Neural cell (in vitro differentiated cells): ENCODE results near the gene IQGAP1. TPM values are rescaled to one million over a fixed set of nuclear protein-coding genes. Genes with fewer than 3 reads are reported as not detected.

Experiments
- H2AFZ ChIP-seq: fragments of 200-600, 300-800 bp; sonication (generic), shearing (Covaris generic); 2 replicates; pipeline ENCODE4 v1.6.0; 2014; ENCODE audit warnings: low read depth, mild to moderate bottlenecking, antibody characterized with exemption, low read length, moderate library complexity
- H3F3A ChIP-seq: fragments of 200-600 bp; shearing (Covaris generic); 2 replicates; pipeline ENCODE4 v1.6.1; 2016; ENCODE audit warnings: mild to moderate bottlenecking, moderate library complexity, mixed read lengths, antibody characterized with exemption, low read length; ENCODE audit not compliant: insufficient read depth, poor library complexity, severe bottlenecking
- H3K27ac ChIP-seq: fragments of 200-600, 300-800 bp; sonication (generic), shearing (Covaris generic); 2 replicates; pipeline ENCODE4 v1.5.1; 2014; ENCODE audit warnings: mild to moderate bottlenecking, low read length, moderate library complexity
- H3K27me3 ChIP-seq: fragments of 300-800, 200-600 bp; sonication (generic), shearing (Covaris generic); 2 replicates; pipeline ENCODE4 v1.6.0; 2014; ENCODE audit warnings: mild to moderate bottlenecking, low read depth, low read length, moderate library complexity; ENCODE audit not compliant: insufficient read depth
- H3K36me3 ChIP-seq: fragments of 300-800, 200-600 bp; sonication (generic), shearing (Covaris generic); 2 replicates; pipeline ENCODE4 v1.5.1; 2014; ENCODE audit warnings: mild to moderate bottlenecking, antibody characterized with exemption, low read length, moderate library complexity; ENCODE audit not compliant: insufficient read depth
- H3K4me2 ChIP-seq: fragments of 300-800, 200-600 bp; sonication (generic), shearing (Covaris generic); 2 replicates; pipeline ENCODE4 v1.6.0; 2014; ENCODE audit warnings: mild to moderate bottlenecking, low read length
- H3K4me3 ChIP-seq: fragments of 300-800, 200-600 bp; sonication (generic), shearing (Covaris generic); 2 replicates; pipeline ENCODE4 v1.5.1; 2014; ENCODE audit warnings: mild to moderate bottlenecking, low read length, moderate library complexity
- H3K79me2 ChIP-seq: fragments of 200-600 bp; shearing (Covaris generic); replicated peaks from 2 replicates; pipeline ENCODE4 v1.6.0; 2014; ENCODE audit warnings: mild to moderate bottlenecking, low read length, moderate library complexity; ENCODE audit not compliant: insufficient read depth
- H3K9ac ChIP-seq: fragments of 300-800, 200-600 bp; sonication (generic), shearing (Covaris generic); 2 replicates; pipeline ENCODE4 v1.6.1; 2016; ENCODE audit warnings: mild to moderate bottlenecking, low read length, mixed read lengths
- H3K9me2 ChIP-seq: fragments of 200-600 bp; shearing (Covaris generic); 2 replicates; pipeline ENCODE4 v1.6.1; 2016; ENCODE audit warnings: mild to moderate bottlenecking, low read length, mixed read lengths; ENCODE audit not compliant: insufficient read depth
- H3K9me3 ChIP-seq: fragments of 200-600, 300-800 bp; sonication (generic), shearing (Covaris generic); 2 replicates; pipeline ENCODE4 v1.6.1; 2016; ENCODE audit warnings: mild to moderate bottlenecking, mixed run types, low read length, moderate library complexity, mixed read lengths
- H4K20me1 ChIP-seq: fragments of 200-600 bp; shearing (Covaris generic); 2 replicates; pipeline ENCODE4 v1.6.1; 2016; ENCODE audit warnings: mild to moderate bottlenecking, mixed run types; ENCODE audit not compliant: insufficient read depth
- CTCF ChIP-seq: fragments of 450-650 bp; IDR thresholded peaks from 2 replicates; pipeline ENCODE4 v1.5.1; 2014; ENCODE audit warnings: antibody characterized with exemption, mild to moderate bottlenecking, moderate library complexity; ENCODE audit not compliant: poor library complexity, severe bottlenecking
- EP300 ChIP-seq: fragments of 450-650 bp; conservative IDR thresholded peaks from 2 replicates; pipeline ENCODE4 v1.6.1; 2014; ENCODE audit warnings: antibody characterized with exemption, mild to moderate bottlenecking, moderate library complexity; ENCODE audit not compliant: poor library complexity, severe bottlenecking
- EZH2 ChIP-seq: fragments of 200-600, 300-800 bp; shearing (Covaris generic), sonication (generic); IDR thresholded peaks from 2 replicates; pipeline ENCODE4 v1.6.1; 2014; ENCODE audit warnings: antibody characterized with exemption, low read length, borderline replicate concordance, mild to moderate bottlenecking; ENCODE audit not compliant: insufficient read depth, poor library complexity, severe bottlenecking
- MXI1 ChIP-seq: fragments of 450-650 bp; conservative IDR thresholded peaks from 2 replicates; pipeline ENCODE4 v1.6.1; 2014; ENCODE audit warnings: antibody characterized with exemption, mild to moderate bottlenecking; ENCODE audit not compliant: poor library complexity, severe bottlenecking
- POLR2AphosphoS5 ChIP-seq: IDR thresholded peaks from 2 replicates; pipeline ENCODE4 v1.6.1; 2012
- RAD21 ChIP-seq: fragments of 450-650 bp; conservative IDR thresholded peaks from 2 replicates; pipeline ENCODE4 v1.6.1; 2014; ENCODE audit warnings: antibody characterized with exemption, mild to moderate bottlenecking, moderate library complexity
- REST ChIP-seq: IDR thresholded peaks from 2 replicates; pipeline ENCODE4 v1.6.1; 2012; ENCODE audit warnings: borderline replicate concordance
- SMC3 ChIP-seq: fragments of 450-650 bp; conservative IDR thresholded peaks from 2 replicates; pipeline ENCODE4 v1.6.1; 2014; ENCODE audit warnings: antibody characterized with exemption, mild to moderate bottlenecking, moderate library complexity; ENCODE audit not compliant: poor library complexity
- TAF1 ChIP-seq: IDR thresholded peaks from 2 replicates; pipeline ENCODE4 v1.6.1; 2012; ENCODE audit warnings: low read depth
- polyA plus RNA-seq: library from polyadenylated mRNA; depleted of rRNA; stranded (reverse); fragments of >200 nt; gene quantifications from 2 replicates; pipeline ENCODE4 v1.2.3, GENCODE V29; 2014

IQGAP1 gene
- polyA plus RNA-seq, 1 donor from 2014 or later, result 16.6 TPM

DNA sequence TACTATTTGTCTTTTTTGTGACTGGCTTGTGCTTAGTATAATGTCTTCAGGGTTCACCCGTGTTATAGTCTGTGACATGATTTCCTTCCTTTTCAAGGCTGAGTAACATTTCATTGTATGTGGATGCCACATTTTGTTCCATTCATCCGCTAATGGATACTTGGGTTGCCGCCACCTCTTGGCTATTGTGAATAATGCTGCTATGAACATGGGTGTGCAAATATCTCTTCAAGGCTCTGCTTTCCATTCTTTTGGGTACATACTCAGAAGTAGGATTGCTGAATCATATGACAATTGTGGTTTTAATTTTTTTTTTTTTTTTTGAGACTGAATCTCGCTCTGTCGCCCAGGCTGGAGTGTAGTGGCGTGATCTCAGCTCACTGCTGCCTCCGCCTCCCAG, 157.1 kb downstream of the IQGAP1 start:
- no peak overlapping the region for H3K4me3 ChIP-seq
- H3K27ac ChIP-seq, result no peak overlapping the region
- H3K79me2 ChIP-seq, result no peaks in the 10 kb centered on the region
- no peaks in the 10 kb centered on the region for H4K20me1 ChIP-seq
- H2AFZ ChIP-seq, result no peak overlapping the region
- no peaks in the 10 kb centered on the region for H3K9me3 ChIP-seq
- H3F3A ChIP-seq, result no peaks in the 10 kb centered on the region
- no peaks in the 10 kb centered on the region for H3K36me3 ChIP-seq
- TF ChIP-seq REST (no peak), POLR2AphosphoS5 (no peak)
- no peak overlapping the region for H3K4me2 ChIP-seq
- no peaks in the 10 kb centered on the region for H3K27me3 ChIP-seq
- H3K9ac ChIP-seq, result no peak overlapping the region
- H3K9me2 ChIP-seq, result no peaks in the 10 kb centered on the region

DNA sequence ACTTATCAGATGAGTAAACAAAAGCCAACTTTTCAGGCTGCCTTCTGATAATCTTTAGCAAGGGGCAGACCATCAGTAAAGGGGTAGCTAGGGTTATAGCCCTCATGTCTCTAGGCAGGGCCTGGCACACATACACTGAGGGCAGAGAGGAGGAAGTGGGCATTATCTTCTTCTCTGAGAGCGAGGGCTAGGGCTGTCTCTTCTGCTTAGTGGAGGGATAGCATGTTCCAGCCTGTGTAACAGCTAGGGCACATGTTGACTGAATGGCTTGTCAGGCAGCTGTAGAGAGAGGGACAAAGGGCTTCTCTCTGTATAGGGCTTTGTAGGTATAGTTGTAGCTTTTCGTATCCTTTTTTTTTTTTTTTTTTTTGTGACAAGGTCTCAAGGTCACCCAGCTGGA, 159.5 kb downstream of the IQGAP1 start:
- H4K20me1 ChIP-seq, result no peaks in the 10 kb centered on the region

GRCh38 chr15:90550919-90551318, 162.9 kb downstream of the IQGAP1 start:
- Histone ChIP-seq H3F3A (no peaks in the 10 kb centered on the region), H3K36me3 (no peaks in the 10 kb centered on the region), H3K9me2 (no peaks in the 10 kb centered on the region), H2AFZ (no peak overlapping the region), H3K4me3 (no peak overlapping the region), H4K20me1 (no peaks in the 10 kb centered on the region), H3K27ac (no peak overlapping the region), H3K27me3 (no peaks in the 10 kb centered on the region), H3K9ac (no peak overlapping the region), H3K4me2 (no peak overlapping the region), H3K9me3 (no peaks in the 10 kb centered on the region), H3K79me2 (no peaks in the 10 kb centered on the region)
- TF ChIP-seq POLR2AphosphoS5 (no peak), SMC3 (no peak), RAD21 (no peak), MXI1 (no peak), EP300 (no peak), EZH2 (no peak), TAF1 (no peak), REST (no peak), CTCF (no peak)

More for the DNA sequence above, 159.5 kb downstream of the IQGAP1 start:
- Histone ChIP-seq H3K27ac (no peak overlapping the region), H3K36me3 (no peaks in the 10 kb centered on the region), H3K4me3 (no peak overlapping the region), H3K9me2 (no peaks in the 10 kb centered on the region), H2AFZ (no peak overlapping the region), H3F3A (no peaks in the 10 kb centered on the region), H3K9ac (no peak overlapping the region), H3K27me3 (no peaks in the 10 kb centered on the region), H3K4me2 (no peak overlapping the region), H3K79me2 (no peaks in the 10 kb centered on the region), H3K9me3 (no peaks in the 10 kb centered on the region)
- no peak for TF ChIP-seq POLR2AphosphoS5
- no peak for TF ChIP-seq MXI1
